Kasumi-1 (cell line): Measurements from ENCODE around the gene ISLR2.

Experiments used
- DNase-seq, 2 experiments: peaks; one replicate each; lab custom pipeline; 2025; lab: John Stamatoyannopoulos, UW

ISLR2 gene

GRCh38 chr15:74178326-74179100 lies 48.1 kb downstream of the ISLR2 start:
- no peak for DNase-seq

GRCh38 chr15:74179101-74179841 lies 48.9 kb downstream of the ISLR2 start:
- DNase-seq, result no peak

GRCh38 chr15:74179983-74180880 lies 49.8 kb downstream of the ISLR2 start:
- no peak for DNase-seq

DNA sequence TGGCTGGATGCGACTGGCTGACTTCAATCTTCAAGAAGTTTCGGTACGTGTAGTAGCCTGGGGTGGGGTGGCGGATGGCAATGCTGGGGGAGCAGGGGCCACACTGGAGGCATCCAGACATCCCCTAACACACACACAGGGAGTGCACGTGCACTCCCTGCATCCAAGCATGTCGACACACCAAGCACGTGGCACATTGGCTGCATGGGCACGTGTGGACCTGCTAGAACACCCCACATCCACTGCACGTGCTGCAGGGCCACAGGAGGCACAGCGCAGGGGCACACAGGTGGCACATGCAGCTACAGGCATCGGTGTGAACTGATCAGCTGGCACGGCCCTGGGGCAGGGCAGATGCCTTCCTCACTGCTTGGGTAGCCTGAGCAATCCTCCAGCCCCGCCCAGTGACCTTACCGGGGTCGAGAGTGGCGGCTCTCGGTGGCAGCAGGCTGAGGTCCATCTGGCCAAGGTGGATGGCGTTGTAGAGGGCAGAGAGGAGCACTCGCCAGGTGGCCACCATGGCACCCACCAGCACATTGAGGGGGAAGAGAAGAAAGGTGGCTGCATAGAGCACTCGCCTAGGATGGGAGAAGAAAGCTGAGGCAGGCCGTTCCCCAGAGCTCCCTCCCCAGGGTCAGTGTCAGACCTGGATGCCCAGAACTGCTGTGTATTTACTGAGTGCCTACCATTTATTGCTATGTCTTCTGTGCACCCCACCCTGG lies 50.7 kb downstream of the ISLR2 start:
- DNase-seq, result no peak

DNA sequence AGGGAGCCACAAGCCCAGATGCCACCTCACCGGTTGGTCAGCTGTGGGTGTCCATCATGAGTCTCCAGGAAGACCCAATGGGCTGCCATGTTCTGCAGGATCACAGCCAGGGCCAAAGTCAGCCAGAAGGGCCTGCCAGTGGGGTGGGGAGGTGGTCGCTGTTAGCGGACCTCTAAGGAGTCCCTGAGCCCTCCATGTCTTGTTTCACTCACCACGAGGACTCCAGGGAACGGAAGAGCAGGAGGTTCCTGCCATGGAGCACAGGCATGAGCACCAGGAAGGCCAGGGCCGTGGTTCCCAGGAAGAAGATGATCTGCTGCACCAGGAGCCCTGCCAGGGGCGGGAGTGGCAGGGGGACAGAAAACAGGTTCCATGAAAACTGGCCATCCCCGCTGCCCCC lies 51.7 kb downstream of the ISLR2 start:
- no peak for DNase-seq

GRCh38 chr15:74184582-74185091 lies 54.3 kb downstream of the ISLR2 start:
- DNase-seq, result no peak

DNA sequence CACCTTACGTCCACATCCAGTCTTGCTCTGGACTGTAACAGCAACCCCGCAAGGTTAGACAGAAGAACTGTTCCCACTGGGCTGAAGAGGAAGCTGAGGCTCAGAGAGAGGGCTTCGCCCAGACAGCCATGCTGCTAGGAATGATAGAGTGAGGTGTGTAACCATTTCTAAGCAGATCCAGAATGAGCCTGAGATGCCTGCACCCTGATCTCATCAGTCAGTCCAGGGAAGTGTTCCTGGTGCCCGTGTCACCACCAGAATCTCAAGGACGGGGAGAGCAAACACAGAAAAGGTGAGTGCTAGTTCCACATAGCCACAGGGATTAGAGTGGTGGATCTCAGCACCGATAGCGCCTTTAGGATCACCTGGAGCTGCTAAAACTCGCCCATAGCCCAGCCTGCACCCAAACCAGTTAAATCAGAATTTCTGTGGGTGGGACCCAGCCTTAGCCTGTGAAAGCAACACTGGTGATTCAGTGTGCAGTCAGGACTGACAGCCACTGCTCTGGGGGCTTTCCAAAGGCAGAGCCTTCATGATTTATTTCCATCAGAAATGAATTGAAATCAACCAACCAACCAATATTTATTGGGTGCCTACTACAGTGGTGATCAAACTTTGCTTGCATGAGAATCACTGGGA lies 55.4 kb downstream of the ISLR2 start:
- no peak for DNase-seq
